HG03097 (cell line): Measurements from ENCODE around the gene PFN3.
A peak's percentile ranks its signal among the peaks of the same experiment; 100 is the strongest.

Experiments used
- ATAC-seq: cut with Tn5 transposase; IDR thresholded peaks from one replicate; pipeline ENCODE4 v1.9.1; 2021; ENCODE audit not compliant: unreplicated experiment, low FRiP score

The PFN3 gene

DNA sequence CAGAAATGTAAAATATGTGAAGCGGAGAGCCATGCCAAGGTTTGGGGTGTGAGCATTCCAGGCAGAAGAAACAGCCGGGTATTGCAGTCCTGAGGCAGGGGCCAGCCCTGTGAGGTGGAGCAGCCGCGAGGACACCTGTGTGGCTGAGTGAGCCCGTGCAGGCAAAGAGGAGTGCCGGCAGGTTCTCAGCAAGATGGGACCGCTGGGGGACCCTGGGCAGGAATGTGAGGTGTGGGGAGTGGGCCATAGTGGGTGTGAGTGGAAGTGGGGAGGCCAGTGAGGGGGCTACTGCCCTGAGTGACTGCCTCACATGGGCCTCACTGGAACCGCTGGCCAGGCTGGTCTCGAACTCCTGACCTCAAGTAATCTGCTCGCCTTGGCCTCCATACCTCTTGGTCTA lies 38.0 kb upstream of the PFN3 start:
- ATAC-seq = no peak

- ATAC-seq = no peak
These were observed 37.2 kb upstream of the PFN3 start for GRCh38 chr5:177437623-177438022.

DNA sequence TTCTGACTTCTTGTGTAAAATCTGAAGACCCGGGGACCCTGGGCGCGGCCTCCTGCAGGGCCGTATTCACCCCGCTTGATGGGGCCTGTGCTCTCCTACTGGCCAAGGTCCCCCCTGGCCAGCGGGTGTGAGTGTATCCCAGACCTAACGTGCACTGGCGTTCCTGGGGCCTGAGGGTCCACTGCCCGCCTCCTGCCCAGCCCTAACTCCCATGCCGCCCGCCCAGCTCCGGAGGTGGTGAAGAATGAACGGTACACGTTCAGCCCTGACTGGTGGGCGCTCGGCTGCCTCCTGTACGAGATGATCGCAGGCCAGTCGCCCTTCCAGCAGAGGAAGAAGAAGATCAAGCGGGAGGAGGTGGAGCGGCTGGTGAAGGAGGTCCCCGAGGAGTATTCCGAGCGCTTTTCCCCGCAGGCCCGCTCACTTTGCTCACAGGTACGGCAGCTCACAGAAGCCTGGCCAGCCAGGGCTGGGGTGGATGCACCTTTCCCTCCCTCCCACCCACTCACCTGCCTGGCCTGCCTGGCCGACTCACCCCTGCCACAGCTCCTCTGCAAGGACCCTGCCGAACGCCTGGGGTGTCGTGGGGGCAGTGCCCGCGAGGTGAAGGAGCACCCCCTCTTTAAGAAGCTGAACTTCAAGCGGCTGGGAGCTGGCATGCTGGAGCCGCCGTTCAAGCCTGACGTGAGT lies 35.5 kb upstream of the PFN3 start:
- no peak for ATAC-seq

- no peak for ATAC-seq
These were observed 34.7 kb upstream of the PFN3 start for GRCh38 chr5:177434942-177435738.

DNA sequence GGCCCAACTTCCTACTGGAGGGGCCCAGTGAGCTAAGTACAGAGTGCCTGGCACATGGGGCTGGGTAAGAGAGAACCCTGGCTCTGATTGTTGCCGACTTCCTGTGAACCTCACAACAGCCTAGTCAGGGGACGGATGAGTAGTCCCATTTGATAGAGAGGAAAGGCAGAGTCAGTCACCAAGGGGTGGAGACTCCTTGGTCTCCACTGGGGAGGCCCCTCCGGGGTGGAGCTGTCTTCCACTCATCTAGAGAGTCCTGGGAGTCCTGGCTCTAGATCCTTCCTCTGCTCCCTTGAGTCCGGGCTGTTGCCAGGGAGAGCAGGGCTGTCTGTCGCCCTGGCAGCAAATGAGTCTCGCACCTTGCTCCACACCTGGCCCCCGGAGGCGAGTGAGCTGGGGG lies 34.0 kb upstream of the PFN3 start:
- no peak for ATAC-seq

- ATAC-seq = no peak
These were observed 33.3 kb upstream of the PFN3 start for GRCh38 chr5:177433658-177434217.

DNA sequence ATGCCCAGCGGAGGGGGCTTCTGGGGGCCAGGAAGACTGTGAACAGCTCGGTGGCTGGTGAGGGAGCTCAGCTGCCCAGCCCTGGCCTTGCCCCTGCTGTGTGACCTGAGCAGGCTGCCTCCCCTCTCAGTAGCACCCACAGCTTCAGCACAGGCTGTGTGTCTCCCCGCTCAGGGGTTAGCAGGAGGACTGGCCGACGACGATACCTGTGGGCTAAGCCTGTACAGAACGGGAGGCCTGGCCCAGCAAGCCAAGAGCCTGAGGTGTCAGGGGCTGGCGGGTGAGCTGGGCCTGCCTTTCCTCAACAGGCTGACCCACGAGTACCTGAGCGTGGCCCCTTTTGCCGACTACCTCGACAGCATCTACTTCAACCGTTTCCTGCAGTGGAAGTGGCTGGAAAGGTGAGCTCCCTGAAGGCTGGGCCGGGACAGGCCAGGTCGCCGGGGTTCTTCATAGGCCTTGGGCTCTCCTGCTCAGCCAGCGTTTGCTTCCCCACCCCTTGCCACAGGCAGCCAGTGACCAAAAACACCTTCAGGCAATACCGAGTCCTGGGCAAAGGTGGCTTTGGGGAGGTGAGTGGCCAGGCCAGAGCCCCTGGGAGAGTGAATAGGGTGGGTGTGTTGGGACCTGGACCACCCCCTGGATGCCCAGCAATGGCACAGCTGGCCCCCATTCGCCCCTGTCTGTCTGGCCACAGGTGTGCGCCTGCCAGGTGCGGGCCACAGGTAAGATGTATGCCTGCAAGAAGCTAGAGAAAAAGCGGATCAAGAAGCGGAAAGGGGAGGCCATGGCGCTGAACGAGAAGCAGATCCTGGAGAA lies 32.6 kb upstream of the PFN3 start:
- no peak for ATAC-seq

DNA sequence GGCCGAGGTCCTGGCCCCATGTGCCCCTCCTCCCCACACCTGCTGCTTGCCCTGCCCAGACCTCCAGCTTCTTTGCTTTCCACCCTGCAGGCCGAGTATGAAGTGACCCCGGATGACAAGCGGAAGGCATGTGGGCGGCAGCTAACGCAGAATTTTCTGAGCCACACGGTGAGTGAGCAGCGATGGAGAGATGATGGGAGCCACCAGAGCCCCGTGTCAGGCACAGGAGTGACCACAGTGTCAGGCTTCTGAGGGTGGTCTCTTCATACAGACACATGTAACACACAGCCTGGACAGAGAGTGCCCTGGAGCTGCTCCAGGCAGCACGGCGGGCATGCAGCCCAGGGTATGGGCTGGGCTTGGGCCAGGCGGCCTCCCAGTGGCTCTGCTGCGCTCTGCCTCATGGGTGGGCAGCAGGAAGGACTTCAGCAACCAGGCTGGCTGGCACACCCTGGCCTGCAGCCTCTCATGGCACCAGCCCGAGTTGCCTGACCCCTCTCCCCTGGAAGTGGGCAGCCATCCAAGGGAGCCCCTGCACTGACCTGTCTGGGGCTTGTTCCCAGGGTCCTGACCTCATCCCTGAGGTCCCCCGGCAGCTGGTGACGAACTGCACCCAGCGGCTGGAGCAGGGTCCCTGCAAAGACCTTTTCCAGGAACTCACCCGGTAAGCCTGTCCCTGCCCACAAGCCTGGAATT lies 31.8 kb upstream of the PFN3 start:
- ATAC-seq = no peak

- ATAC-seq = peak; percentile 38
These were observed 31.1 kb upstream of the PFN3 start for GRCh38 chr5:177431317-177432142.

DNA sequence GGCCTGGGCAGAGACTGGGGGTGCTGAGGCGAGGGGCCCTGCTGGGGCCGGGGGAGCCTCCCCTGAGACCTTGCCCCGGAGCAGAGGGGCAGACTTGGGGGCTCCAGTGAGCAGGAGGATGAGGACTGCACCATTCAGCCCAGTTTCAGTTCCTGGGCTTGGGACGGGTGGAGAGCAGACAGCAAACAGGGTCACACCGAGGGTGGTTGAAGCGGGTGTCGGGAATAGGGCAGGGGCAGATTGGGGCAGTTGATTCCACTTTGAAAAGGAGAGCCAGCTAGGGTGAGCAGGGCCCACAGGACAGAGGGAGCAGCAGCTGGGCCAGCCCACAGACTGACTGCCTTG lies 30.5 kb upstream of the PFN3 start:
- no peak for ATAC-seq

DNA sequence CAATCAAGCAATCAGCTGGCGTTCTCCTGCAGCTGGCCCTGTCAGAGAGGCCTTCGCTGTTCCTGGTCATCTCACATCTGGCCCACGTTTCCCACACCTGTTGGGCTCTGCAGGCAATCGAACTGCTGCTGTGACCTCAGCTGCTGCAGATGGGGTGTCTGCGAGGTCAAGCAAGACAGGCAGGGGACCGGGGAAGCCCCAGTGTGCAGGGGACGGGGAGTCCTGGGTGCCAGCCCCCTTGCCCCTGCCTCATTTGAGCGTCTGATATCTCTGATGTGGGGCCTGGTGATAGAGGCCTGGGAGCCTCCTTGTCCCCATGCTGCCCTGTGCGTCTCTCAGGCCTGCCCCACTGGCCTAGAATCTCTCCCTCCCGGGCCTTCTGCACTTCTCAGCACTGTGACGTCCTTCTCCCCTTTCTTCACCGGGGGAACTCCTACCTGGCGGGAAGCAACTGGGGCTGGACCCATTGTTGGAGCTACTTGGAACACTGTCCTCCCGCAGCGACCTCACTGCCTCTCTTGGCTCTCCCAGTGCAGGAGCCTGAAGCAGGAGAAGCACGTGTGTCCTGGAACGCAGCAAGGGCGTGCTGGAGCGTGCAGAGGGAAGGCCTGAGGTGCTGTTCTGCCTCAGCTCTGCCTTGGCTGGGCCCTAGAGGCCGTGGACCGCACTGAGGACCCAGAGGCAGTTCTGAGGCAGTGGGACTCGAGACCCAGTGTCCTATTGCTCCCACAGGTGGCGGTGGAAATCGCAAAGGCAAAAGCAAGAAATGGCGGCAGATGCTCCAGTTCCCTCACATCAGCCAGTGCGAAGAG lies 29.9 kb upstream of the PFN3 start:
- no peak for ATAC-seq

- ATAC-seq = no peak
These were observed 29.0 kb upstream of the PFN3 start for GRCh38 chr5:177429248-177430040.

GRCh38 chr5:177428574-177429217 lies 28.2 kb upstream of the PFN3 start:
- no peak for ATAC-seq

DNA sequence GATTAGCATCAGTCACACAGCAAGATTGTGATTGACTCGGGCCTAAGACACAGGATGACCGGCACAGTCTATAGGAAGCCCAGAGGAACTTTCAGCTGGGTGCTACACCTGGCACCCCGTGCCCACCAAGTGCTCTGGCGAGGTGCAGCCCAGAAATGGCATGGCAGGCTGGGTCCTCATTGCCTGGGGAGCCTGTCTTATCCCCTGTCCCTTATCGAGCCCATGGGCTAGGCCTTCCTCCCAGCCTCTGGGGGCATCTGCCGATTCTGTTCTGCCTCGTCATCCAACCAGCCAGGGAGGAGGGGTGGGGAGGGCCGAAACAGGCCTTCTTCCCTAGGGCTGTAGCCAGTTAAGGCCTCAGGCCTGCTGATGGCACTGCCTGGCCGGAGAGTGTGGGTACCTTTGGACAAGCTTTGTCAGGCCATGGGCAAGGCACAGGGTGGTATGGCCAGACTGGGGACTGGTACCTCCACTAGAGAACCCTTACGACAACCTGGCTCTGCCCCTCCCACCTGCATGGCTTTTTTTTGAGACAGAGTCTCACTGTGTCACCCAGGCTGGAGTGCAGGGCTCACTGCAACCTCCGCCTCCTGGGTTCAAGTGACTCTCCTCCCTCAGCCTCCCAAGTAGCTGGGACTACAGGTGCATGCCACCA lies 27.6 kb upstream of the PFN3 start:
- no peak for ATAC-seq

DNA sequence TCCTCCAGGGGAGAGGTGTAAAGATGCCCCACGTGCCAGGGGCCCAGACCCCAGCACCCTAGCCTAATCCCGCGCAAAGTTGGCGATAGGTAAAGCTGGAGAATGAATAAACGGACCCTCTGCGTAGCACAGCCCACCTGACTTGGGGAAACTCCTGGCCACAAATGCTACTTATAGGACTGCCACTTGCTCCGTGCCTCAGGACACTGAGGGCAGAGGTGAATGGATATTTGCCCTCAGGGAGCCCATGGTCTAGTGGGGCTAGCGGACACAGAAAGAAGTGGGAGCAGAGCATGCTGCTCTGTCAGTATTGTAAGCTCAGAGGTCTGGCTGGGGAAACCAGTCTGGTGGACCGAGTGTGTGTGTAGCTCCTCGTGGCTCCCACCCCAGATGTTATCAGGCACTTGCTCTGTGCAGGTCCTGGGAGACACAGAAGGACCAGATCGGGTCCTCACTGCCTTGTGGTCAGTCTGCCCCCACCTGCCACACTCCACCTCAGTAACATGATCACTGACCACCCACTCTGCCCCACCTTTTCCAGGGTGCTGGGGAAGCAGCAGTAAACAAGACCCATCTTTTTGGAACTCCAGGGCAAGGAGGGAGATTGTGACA lies 26.9 kb upstream of the PFN3 start:
- no peak for ATAC-seq

- peak; percentile 7 for ATAC-seq
These were observed 26.2 kb upstream of the PFN3 start, which contains the start of gene GRK6 for GRCh38 chr5:177426566-177427210. GRK6 (plus strand) TSS chr5:177426676; CDS start chr5:177426846, 170 bp downstream.
